ENCODE results near the gene SWI5.

GRCh38 chr9:128282500-128282899 lies 6.4 kb downstream of the SWI5 start:
- TF ChIP-seq POLR2A (IDR thresholded peaks at IDR 0.05): no peak
- TF ChIP-seq, protein P1, sequence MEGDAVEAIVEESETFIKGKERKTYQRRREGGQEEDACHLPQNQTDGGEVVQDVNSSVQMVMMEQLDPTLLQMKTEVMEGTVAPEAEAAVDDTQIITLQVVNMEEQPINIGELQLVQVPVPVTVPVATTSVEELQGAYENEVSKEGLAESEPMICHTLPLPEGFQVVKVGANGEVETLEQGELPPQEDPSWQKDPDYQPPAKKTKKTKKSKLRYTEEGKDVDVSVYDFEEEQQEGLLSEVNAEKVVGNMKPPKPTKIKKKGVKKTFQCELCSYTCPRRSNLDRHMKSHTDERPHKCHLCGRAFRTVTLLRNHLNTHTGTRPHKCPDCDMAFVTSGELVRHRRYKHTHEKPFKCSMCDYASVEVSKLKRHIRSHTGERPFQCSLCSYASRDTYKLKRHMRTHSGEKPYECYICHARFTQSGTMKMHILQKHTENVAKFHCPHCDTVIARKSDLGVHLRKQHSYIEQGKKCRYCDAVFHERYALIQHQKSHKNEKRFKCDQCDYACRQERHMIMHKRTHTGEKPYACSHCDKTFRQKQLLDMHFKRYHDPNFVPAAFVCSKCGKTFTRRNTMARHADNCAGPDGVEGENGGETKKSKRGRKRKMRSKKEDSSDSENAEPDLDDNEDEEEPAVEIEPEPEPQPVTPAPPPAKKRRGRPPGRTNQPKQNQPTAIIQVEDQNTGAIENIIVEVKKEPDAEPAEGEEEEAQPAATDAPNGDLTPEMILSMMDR (IDR thresholded peaks at IDR 0.05): no peak
